Fibroblast of peridontal ligament (primary cell): ENCODE results near the gene FOXI3.

ENCODE experiments used
- DNase-seq: peaks from one replicate; pipeline ENCODE4 v3.0.0-alpha.2; 2010; ENCODE audit errors: extremely low read depth

Gene FOXI3

GRCh38 chr2:88452565-88452905 is at the start of gene FOXI3:
Gene FOXI3 (minus strand): TSS chr2:88452693. CDS start chr2:88452535, 158 bp downstream.
- no peak for DNase-seq

- no peak for DNase-seq
Observed at GRCh38 chr2:88500691-88501090, 48.2 kb upstream of the FOXI3 start.

- no peak for DNase-seq
Observed at GRCh38 chr2:88499204-88499603, 46.7 kb upstream of the FOXI3 start.

GRCh38 chr2:88493481-88493880 is 41.0 kb upstream of the FOXI3 start:
- DNase-seq = no peak

- DNase-seq = no peak
Observed at GRCh38 chr2:88492002-88492401, 39.5 kb upstream of the FOXI3 start.

GRCh38 chr2:88489181-88489580 is 36.7 kb upstream of the FOXI3 start:
- no peak for DNase-seq

GRCh38 chr2:88483200-88483599 is 30.7 kb upstream of the FOXI3 start:
- no peak for DNase-seq

GRCh38 chr2:88481691-88482336 is 29.3 kb upstream of the FOXI3 start:
- no peak for DNase-seq

GRCh38 chr2:88472811-88473210 is 20.3 kb upstream of the FOXI3 start:
- DNase-seq = no peak

- DNase-seq = no peak
Observed at GRCh38 chr2:88471083-88471942, 18.8 kb upstream of the FOXI3 start.

- no peak for DNase-seq
Observed at GRCh38 chr2:88469202-88470114, 17.0 kb upstream of the FOXI3 start.

- DNase-seq = no peak
Observed at GRCh38 chr2:88464153-88464552, 11.7 kb upstream of the FOXI3 start.

GRCh38 chr2:88458633-88459032 is 6.1 kb upstream of the FOXI3 start:
- no peak for DNase-seq

GRCh38 chr2:88452980-88453582 is 588 bp upstream of the FOXI3 start:
- peak; percentile 16 for DNase-seq

- DNase-seq = no peak
Observed at GRCh38 chr2:88451811-88452564, 505 bp downstream of the FOXI3 start.

GRCh38 chr2:88450925-88451810 is 1.3 kb downstream of the FOXI3 start:
- no peak for DNase-seq

GRCh38 chr2:88450186-88450585 is 2.3 kb downstream of the FOXI3 start:
- no peak for DNase-seq

GRCh38 chr2:88448248-88448647 is 4.2 kb downstream of the FOXI3 start:
- DNase-seq = no peak

GRCh38 chr2:88443353-88443938 is 9.0 kb downstream of the FOXI3 start:
- DNase-seq = no peak

- DNase-seq = no peak
Observed at GRCh38 chr2:88442473-88442872, 10.0 kb downstream of the FOXI3 start.
